Duodenal mucosa (tissue), 2 donors: Measurements from ENCODE around the gene ACYP1.

Experiments
- H3K27ac ChIP-seq: one replicate; pipeline ENCODE4 v1.7.0; 2013; ENCODE audit warnings: low read depth, low read length
- H3K27me3 ChIP-seq, 2 donors: one replicate each; pipeline ENCODE4 v1.7.0; 2013; ENCODE audit warnings: low read length in 2 of 2, control low read depth in 1 of 2; ENCODE audit not compliant: insufficient read depth in 2 of 2, control insufficient read depth in 1 of 2
- H3K36me3 ChIP-seq, 2 donors: one replicate each; pipeline ENCODE4 v1.7.0; 2013; ENCODE audit warnings: low read length in 2 of 2, control low read depth in 1 of 2; ENCODE audit not compliant: insufficient read depth in 2 of 2, control insufficient read depth in 1 of 2
- H3K4me1 ChIP-seq, 2 donors: one replicate each; pipeline ENCODE4 v1.7.0; 2013; ENCODE audit warnings: low read length in 2 of 2, control low read depth in 1 of 2; ENCODE audit not compliant: insufficient read depth in 2 of 2, control insufficient read depth in 1 of 2
- H3K4me3 ChIP-seq, 2 donors: one replicate each; pipeline ENCODE4 v1.7.0; 2013; ENCODE audit warnings: low read length in 2 of 2, low read depth in 1 of 2
- H3K9ac ChIP-seq, 2 donors: one replicate each; pipeline ENCODE4 v1.7.0; 2013; ENCODE audit warnings: low read length in 2 of 2, low read depth in 1 of 2
- H3K9me3 ChIP-seq, 2 donors: one replicate each; pipeline ENCODE4 v1.7.0; 2013; ENCODE audit warnings: low read length in 2 of 2, control low read depth in 1 of 2; ENCODE audit not compliant: control insufficient read depth in 1 of 2

ACYP1 gene

GRCh38 chr14:75044752-75045151, 19.1 kb downstream of the ACYP1 start:
- no peaks in the 10 kb centered on the region for H3K27me3 ChIP-seq
- H3K36me3 ChIP-seq, result peaks cover 0 to 2% of the 10 kb centered on the region in 2 donors
- H3K9me3 ChIP-seq, result no peaks in the 10 kb centered on the region
- H3K9ac ChIP-seq, result no peak overlapping the region
- peaks cover 17 to 35% of the 10 kb centered on the region in 2 donors for H3K4me1 ChIP-seq
- no peak overlapping the region for H3K27ac ChIP-seq
- no peak overlapping the region for H3K4me3 ChIP-seq

GRCh38 chr14:75044322-75044721, 19.5 kb downstream of the ACYP1 start:
- Histone ChIP-seq H3K36me3 (peaks cover 0 to 2% of the 10 kb centered on the region in 2 donors), H3K9ac (no peak overlapping the region), H3K4me3 (no peak overlapping the region), H3K9me3 (no peaks in the 10 kb centered on the region), H3K27me3 (no peaks in the 10 kb centered on the region), H3K4me1 (peaks cover 17 to 33% of the 10 kb centered on the region in 2 donors), H3K27ac (no peak overlapping the region)

- peak overlapping the region; percentile 13 for H3K27ac ChIP-seq
- H3K36me3 ChIP-seq, result peaks cover 3 to 5% of the 10 kb centered on the region in 2 donors
- no peaks in the 10 kb centered on the region for H3K9me3 ChIP-seq
- H3K9ac ChIP-seq, result peak overlapping the region; percentile 26 to 35
- peak overlapping the region; percentile 23 to 35 for H3K4me3 ChIP-seq
- H3K27me3 ChIP-seq, result no peaks in the 10 kb centered on the region
- peaks cover 17 to 29% of the 10 kb centered on the region in 2 donors for H3K4me1 ChIP-seq
Observed at GRCh38 chr14:75042035-75042434, 21.8 kb downstream of the ACYP1 start.

- peak overlapping the region in 1 of 2 donors; percentile 35 for H3K9ac ChIP-seq
Observed at GRCh38 chr14:75041613-75042012, 22.2 kb downstream of the ACYP1 start.

DNA sequence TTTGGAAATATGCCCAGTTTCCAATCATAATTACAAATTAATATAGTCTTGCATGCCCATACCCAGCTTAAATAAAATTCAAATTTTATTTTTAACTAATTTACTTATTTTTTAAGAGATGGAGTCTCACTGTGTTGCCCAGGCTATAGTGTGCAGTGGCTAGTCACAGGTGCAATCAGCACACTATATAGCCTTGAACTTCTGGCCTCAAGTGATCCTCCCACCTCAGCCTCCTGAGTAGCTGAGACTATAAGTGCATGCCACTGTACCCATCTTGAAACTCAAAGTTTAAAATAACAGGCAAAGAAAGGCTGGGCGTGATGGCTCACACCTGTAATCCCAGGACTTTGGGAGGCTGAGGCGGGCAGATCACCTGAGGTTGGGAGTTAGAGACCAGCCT, 22.9 kb downstream of the ACYP1 start:
- peaks cover 3 to 12% of the 10 kb centered on the region in 2 donors for H3K36me3 ChIP-seq
- no peaks in the 10 kb centered on the region for H3K9me3 ChIP-seq
- H3K27me3 ChIP-seq, result no peaks in the 10 kb centered on the region
- H3K4me3 ChIP-seq, result no peak overlapping the region
- no peak overlapping the region for H3K9ac ChIP-seq
- no peak overlapping the region for H3K27ac ChIP-seq
- H3K4me1 ChIP-seq, result peaks cover 17 to 23% of the 10 kb centered on the region in 2 donors

More at GRCh38 chr14:75041613-75042012, 22.2 kb downstream of the ACYP1 start:
- Histone ChIP-seq H3K27me3 (no peaks in the 10 kb centered on the region), H3K36me3 (peaks cover 3 to 10% of the 10 kb centered on the region in 2 donors), H3K4me3 (peak overlapping the region in 1 of 2 donors; percentile 35), H3K9me3 (no peaks in the 10 kb centered on the region), H3K4me1 (peaks cover 17 to 27% of the 10 kb centered on the region in 2 donors), H3K27ac (peak overlapping the region; percentile 13)

- peaks cover 17 to 23% of the 10 kb centered on the region in 2 donors for H3K4me1 ChIP-seq
- H3K27me3 ChIP-seq, result no peaks in the 10 kb centered on the region
- H3K9me3 ChIP-seq, result no peaks in the 10 kb centered on the region
- H3K9ac ChIP-seq, result no peak overlapping the region
- H3K36me3 ChIP-seq, result peaks cover 3 to 12% of the 10 kb centered on the region in 2 donors
- H3K4me3 ChIP-seq, result no peak overlapping the region
- H3K27ac ChIP-seq, result no peak overlapping the region
Observed at GRCh38 chr14:75040507-75040906, 23.3 kb downstream of the ACYP1 start.

DNA sequence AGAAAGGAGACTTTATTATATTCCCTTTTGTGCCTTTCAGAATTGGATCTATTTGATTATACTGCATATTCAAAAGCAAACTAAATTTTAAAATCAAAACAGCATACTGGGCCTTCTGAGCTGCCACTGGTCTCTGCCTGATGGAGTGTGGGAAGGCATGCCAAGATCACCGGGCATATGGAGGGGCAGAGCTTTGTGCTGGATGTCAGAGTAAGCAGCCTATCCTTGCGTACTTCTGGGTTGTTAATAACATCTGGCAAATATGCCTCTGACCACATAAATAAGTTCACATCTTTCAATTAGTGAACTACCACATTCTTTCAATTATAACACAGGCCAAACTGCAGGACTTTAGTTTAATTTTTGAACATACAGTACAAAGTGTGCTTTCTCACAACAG, 30.9 kb downstream of the ACYP1 start:
- H3K36me3 ChIP-seq, result peaks cover 22 to 49% of the 10 kb centered on the region in 2 donors
- no peaks in the 10 kb centered on the region for H3K4me1 ChIP-seq
- H3K4me3 ChIP-seq, result no peak overlapping the region
- no peak overlapping the region for H3K9ac ChIP-seq
- H3K27ac ChIP-seq, result no peak overlapping the region
- H3K27me3 ChIP-seq, result no peaks in the 10 kb centered on the region
- H3K9me3 ChIP-seq, result no peaks in the 10 kb centered on the region

DNA sequence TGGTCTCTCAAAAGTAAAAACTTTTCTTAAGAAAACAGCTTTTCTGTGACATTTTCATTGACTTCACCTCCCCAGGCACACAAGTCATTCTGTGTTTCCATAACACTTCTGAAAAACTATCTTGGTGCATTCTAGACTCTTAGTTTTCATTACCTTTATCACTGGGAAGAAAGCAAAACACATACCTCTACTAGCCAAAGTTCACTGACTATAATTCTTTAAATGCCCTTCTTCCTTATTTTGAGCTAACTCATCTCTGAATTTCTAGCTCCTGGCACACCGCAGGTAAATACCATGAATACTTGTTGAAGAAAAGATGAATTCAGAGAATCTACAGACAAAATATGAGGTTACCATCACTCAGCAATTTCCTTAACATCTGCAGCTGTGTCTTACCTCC, 33.7 kb downstream of the ACYP1 start:
- no peak overlapping the region for H3K27ac ChIP-seq
- no peak overlapping the region for H3K9ac ChIP-seq
- H3K36me3 ChIP-seq, result peaks cover 22 to 44% of the 10 kb centered on the region in 2 donors
- H3K4me1 ChIP-seq, result peaks cover 0 to 4% of the 10 kb centered on the region in 2 donors
- H3K4me3 ChIP-seq, result no peak overlapping the region
- H3K9me3 ChIP-seq, result no peaks in the 10 kb centered on the region
- no peaks in the 10 kb centered on the region for H3K27me3 ChIP-seq

DNA sequence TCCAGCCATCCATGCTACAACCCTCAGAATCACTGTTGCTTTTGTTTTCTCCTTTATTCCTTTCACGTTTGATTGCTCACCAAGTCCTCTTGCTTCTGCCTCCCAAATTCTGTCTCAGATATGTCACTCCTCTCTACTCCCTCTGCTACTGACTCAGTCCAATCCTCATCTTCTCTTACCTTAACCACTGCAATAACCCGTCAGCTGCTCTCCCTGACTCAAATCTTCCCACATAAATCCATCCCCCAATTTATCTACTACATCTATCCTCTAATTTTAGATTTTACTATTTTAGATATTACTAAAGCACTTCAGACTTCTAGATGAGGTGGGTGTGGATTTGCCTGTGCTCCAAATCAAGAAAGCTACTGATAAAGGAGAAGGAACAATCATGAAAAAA, 37.9 kb downstream of the ACYP1 start:
- Histone ChIP-seq H3K27ac (no peak overlapping the region), H3K9me3 (no peaks in the 10 kb centered on the region), H3K4me3 (no peak overlapping the region), H3K9ac (no peak overlapping the region), H3K27me3 (no peaks in the 10 kb centered on the region), H3K4me1 (peaks cover 0 to 4% of the 10 kb centered on the region in 2 donors), H3K36me3 (peaks cover 10 to 34% of the 10 kb centered on the region in 2 donors)

GRCh38 chr14:75025082-75025481, 38.7 kb downstream of the ACYP1 start:
- Histone ChIP-seq H3K36me3 (peaks cover 2 to 33% of the 10 kb centered on the region in 2 donors), H3K4me3 (no peak overlapping the region), H3K27me3 (no peaks in the 10 kb centered on the region), H3K9me3 (no peaks in the 10 kb centered on the region), H3K4me1 (peaks cover 0 to 4% of the 10 kb centered on the region in 2 donors), H3K27ac (no peak overlapping the region), H3K9ac (no peak overlapping the region)

DNA sequence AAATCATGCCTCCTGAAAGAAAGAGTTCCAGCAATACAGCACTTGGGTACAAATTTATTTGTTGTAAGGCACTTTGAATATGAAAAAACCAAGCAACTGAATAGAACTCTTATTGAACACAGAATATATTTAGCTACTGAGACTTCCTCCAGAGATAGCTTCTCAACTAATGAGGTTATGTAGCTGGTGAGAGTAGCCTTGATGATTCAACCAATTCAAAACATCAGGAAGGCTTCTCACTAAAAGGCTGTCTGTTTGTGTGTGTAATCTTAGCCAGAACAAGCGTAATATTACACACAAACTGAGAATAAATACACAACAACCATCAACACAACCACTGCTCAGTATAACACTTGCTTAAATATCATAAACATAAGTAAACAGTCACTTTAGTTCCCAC, 40.7 kb downstream of the ACYP1 start:
- H3K4me1 ChIP-seq, result peaks cover 8 to 10% of the 10 kb centered on the region in 2 donors
- H3K27ac ChIP-seq, result no peak overlapping the region
- no peaks in the 10 kb centered on the region for H3K27me3 ChIP-seq
- H3K9ac ChIP-seq, result no peak overlapping the region
- no peak overlapping the region for H3K4me3 ChIP-seq
- peaks cover 4 to 41% of the 10 kb centered on the region in 2 donors for H3K36me3 ChIP-seq
- H3K9me3 ChIP-seq, result no peaks in the 10 kb centered on the region
